ENCODE measurements around the gene GNAS. TPM values are rescaled to one million over a fixed set of nuclear protein-coding genes. Genes with fewer than 3 reads are reported as not detected.

The GNAS gene
- polyA plus RNA-seq, 1 experiment: 1,537 TPM

DNA sequence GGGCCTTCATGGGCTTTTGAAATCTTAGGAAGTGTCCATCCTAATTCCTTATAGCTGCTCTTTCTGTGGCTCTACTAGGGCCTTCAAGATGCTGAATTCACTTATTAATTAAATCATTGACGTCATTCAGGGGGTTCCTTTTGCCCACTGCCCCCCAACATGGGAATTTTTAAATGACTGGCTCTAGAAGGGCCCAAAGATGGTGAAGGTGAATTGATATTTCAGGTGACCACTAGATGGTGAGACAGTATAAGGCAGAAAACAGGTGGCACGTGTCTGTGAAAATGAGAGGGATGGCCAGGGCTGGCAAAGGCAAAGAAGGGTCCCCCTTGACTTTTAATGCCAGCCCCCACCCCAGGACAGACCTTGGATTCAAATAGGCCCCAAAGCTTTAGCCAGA lies 11.8 kb downstream of the GNAS start:
- TF ChIP-seq, protein P1, sequence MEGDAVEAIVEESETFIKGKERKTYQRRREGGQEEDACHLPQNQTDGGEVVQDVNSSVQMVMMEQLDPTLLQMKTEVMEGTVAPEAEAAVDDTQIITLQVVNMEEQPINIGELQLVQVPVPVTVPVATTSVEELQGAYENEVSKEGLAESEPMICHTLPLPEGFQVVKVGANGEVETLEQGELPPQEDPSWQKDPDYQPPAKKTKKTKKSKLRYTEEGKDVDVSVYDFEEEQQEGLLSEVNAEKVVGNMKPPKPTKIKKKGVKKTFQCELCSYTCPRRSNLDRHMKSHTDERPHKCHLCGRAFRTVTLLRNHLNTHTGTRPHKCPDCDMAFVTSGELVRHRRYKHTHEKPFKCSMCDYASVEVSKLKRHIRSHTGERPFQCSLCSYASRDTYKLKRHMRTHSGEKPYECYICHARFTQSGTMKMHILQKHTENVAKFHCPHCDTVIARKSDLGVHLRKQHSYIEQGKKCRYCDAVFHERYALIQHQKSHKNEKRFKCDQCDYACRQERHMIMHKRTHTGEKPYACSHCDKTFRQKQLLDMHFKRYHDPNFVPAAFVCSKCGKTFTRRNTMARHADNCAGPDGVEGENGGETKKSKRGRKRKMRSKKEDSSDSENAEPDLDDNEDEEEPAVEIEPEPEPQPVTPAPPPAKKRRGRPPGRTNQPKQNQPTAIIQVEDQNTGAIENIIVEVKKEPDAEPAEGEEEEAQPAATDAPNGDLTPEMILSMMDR (IDR thresholded peaks at IDR 0.05; ENCODE audit: insufficient read depth, low read depth, low read length): no peak
- Histone ChIP-seq H3K4me3 (ENCODE audit: low read depth, low read length) (no peak overlapping the region), H3K36me3 (ENCODE audit: control insufficient read depth, insufficient read depth, low read length) (no peaks in the 10 kb centered on the region), H3K27me3 (ENCODE audit: control insufficient read depth, insufficient read depth, low read length) (peaks cover 15% of the 10 kb centered on the region)
- POLR2A ChIA-PET: no interaction called here
- DNase-seq (ENCODE audit: low read depth): no peak
- CTCF ChIA-PET: interaction anchor here (0.7 to 2.0 kb wide), 4 partner anchors 11 to 632 kb away, joined by 3 to 5 read pairs (median 4); partner anchors contain the start of gene GNAS

DNA sequence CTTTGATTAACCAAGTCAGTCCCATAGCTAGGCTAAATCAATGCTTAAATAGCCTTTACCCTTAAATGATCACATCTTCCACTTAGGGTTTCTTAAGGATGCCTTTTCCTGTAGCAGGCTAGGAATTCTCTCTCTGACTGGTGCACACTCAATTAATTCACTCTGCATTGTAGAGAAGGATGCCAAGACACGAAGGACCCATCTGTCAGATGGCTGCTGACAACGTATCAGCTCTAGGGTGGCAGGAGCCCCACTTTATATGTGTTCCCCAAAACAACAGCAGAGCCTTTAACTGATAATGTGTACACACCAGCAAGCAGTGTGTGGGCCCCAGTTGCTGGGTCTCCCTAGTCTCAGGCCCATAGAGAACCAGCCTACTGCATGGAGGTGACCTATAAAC lies 13.3 kb downstream of the GNAS start:
- no peak for DNase-seq (ENCODE audit: low read depth)
- H3K4me3 ChIP-seq (ENCODE audit: low read depth, low read length): no peak overlapping the region
- ChIA-PET CTCF (interaction anchor here (1.9 to 2.3 kb wide), 2 partner anchors 13 to 215 kb away, joined by 5 to 6 read pairs; partner anchors contain the start of genes GNAS and STX16), POLR2A (no interaction called here)
- TF ChIP-seq, protein P1 (IDR thresholded peaks at IDR 0.05; ENCODE audit: insufficient read depth, low read depth, low read length): no peak
- H3K27me3 ChIP-seq (ENCODE audit: control insufficient read depth, insufficient read depth, low read length): peaks cover 15% of the 10 kb centered on the region
- no peaks in the 10 kb centered on the region for H3K36me3 ChIP-seq (ENCODE audit: control insufficient read depth, insufficient read depth, low read length)

DNA sequence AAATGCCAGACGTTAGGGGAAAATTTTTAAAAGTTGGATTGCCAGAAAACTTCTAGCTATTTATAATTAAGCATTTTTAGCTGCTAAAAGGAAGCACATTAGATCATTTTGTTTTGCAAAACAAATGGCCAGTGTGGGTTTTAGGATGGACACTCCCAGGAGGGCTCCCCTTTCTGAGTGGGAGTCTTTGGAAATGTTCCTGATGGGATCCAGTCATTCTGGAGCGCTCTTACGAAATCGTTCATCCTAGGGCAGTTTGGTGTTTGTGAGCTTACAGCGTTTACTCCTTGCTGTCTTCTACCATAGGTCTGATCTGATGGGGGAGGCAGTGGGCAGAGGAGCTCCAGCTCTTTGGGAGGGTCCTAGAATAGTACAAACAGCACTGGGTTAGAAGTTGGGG lies 14.7 kb downstream of the GNAS start:
- POLR2A ChIA-PET: no interaction called here
- peaks cover 13% of the 10 kb centered on the region for H3K27me3 ChIP-seq (ENCODE audit: control insufficient read depth, insufficient read depth, low read length)
- no peak for DNase-seq (ENCODE audit: low read depth)
- CTCF ChIA-PET: interaction anchor here (0.7 to 2.4 kb wide), 11 partner anchors 16 to 633 kb away, joined by 3 to 17 read pairs (median 4); partner anchors contain the start of gene STX16
- H3K4me3 ChIP-seq (ENCODE audit: low read depth, low read length): no peak overlapping the region
- no peaks in the 10 kb centered on the region for H3K36me3 ChIP-seq (ENCODE audit: control insufficient read depth, insufficient read depth, low read length)
- TF ChIP-seq, protein P1 (IDR thresholded peaks at IDR 0.05; ENCODE audit: insufficient read depth, low read depth, low read length): no peak

DNA sequence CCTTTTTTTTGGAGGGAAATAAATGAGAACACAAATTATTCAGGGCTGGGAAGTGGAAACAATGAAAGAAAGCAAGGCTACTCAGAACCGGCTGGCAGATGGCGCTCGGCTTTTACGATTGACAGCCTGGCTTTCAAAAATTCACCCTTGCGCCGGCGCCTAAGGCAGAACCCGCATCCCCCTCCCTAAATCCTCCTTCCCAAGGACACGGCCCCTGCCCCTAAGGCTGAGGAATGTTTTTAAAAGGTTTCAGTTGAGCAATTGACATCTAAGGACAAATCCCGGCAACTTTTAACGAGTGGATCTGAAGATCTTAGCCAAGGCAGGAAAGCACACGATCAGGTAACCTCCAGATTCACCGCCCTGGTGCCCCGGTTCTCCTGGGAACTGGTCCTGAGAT lies 16.3 kb downstream of the GNAS start:
- no peak overlapping the region for H3K4me3 ChIP-seq (ENCODE audit: low read depth, low read length)
- H3K27me3 ChIP-seq (ENCODE audit: control insufficient read depth, insufficient read depth, low read length): peaks cover 13% of the 10 kb centered on the region
- no peak for DNase-seq (ENCODE audit: low read depth)
- POLR2A ChIA-PET: no interaction called here
- no peaks in the 10 kb centered on the region for H3K36me3 ChIP-seq (ENCODE audit: control insufficient read depth, insufficient read depth, low read length)
- CTCF ChIA-PET: interaction anchor here (0.6 to 2.8 kb wide), 11 partner anchors 11 to 627 kb away, joined by 3 to 31 read pairs (median 7); partner anchors contain the start of genes ATP5F1E and GNAS
- TF ChIP-seq, protein P1 (IDR thresholded peaks at IDR 0.05; ENCODE audit: insufficient read depth, low read depth, low read length): peak; percentile 34; the same call in 1 of the 2 replicates

DNA sequence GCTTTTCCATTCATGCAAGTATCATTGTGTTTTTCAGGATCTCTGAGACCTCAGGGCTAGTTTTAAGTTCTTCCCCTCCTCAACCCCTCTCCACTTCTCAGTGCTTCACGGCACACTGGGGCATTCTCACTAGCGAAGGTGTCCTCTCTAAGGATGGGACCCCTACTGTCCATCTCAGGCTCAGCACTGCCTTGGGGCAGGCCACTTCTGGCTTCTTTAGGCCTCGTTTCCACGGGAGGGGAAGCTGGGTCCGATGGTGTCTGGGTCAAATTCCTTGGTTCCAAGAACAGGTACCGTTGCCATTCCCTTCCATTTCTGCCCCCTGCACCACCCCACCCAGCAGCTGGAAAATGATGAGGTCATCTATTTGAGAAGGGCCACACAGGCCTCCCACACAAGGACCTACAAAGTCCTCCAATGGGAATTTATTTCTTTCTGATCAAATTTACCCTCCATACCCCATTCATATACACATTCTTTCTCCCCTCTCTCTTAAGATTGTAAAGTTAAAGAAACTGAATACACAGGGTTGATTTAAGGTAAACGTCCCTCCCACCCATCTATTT lies 17.2 kb downstream of the GNAS start:
- Histone ChIP-seq H3K4me3 (ENCODE audit: low read depth, low read length) (no peak overlapping the region), H3K27me3 (ENCODE audit: control insufficient read depth, insufficient read depth, low read length) (peaks cover 13% of the 10 kb centered on the region), H3K36me3 (ENCODE audit: control insufficient read depth, insufficient read depth, low read length) (no peaks in the 10 kb centered on the region)
- ChIA-PET CTCF (interaction anchor here (0.8 to 2.8 kb wide), 29 partner anchors 10 to 632 kb away, joined by 3 to 31 read pairs (median 4); partner anchors contain the start of genes ATP5F1E and GNAS), POLR2A (interaction anchor here (0.6 kb wide), 1 partner anchor 338 kb away, joined by 4 read pairs; no protein-coding TSS in a partner anchor)
- TF ChIP-seq, protein P1 (IDR thresholded peaks at IDR 0.05; ENCODE audit: insufficient read depth, low read depth, low read length): no peak
- no peak for DNase-seq (ENCODE audit: low read depth)

Data from BJ (cell line).